GM15510 (cell line): ENCODE results near the gene TMEM141.

ENCODE experiments used
- POLR2A ChIP-seq: IDR thresholded peaks from 3 replicates; pipeline ENCODE4 v1.6.1; 2011; ENCODE audit warnings: borderline replicate concordance; ENCODE audit not compliant: insufficient read length; ENCODE audit errors: extremely low read depth

TMEM141 gene

GRCh38 chr9:136763649-136764035, 27.5 kb upstream of the TMEM141 start:
- no peak for TF ChIP-seq POLR2A

GRCh38 chr9:136764301-136764891, 26.7 kb upstream of the TMEM141 start, which contains the start of gene LCN15:
TSS of gene LCN15 (minus strand) at chr9:136764518. CDS start at chr9:136764488, 30 bp downstream.
- no peak for TF ChIP-seq POLR2A

DNA sequence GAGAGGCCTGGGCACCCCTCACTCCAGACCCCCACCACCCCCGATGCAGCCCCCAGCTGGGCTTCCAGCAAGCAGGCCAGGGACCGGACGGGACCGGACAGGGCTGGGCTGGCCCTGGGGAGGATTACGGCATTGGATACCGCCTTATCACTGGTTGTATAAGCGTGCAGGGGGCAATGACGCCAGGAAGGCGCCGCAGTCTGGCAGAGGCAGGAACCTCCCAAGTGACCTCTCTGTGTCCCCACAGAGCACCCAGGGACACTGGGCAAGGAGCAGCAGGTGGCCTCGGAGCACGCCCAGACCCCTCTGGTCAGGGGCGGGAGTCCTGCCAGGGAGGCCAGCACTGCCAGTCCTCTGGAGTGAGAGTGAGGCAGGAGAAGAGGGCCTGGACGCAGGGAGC, 26.1 kb upstream of the TMEM141 start:
- TF ChIP-seq POLR2A: no peak

DNA sequence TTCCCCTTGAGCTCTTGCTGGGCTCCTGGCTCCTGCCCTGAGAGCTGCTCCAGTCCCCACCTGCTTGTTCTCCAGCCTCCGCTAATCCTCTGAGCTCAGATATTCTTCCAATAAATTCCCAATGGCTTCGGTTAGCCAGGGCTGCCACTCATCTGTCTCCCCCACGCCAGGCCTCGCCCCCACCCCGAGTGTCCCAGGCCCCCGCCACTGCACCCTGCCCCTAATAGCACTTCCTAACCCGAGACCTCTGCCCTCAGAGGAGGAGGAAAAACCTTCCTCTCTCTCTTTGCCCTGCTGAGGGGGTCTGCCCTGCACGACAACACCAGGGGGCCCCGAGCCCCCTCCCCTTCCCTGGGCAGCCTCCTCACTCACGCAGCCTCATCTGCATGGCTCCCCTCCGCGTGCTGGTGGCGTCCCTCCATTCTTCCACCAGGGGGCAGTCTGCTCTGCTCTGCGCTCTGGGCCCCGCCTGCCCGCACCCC, 21.4 kb upstream of the TMEM141 start:
- no peak for TF ChIP-seq POLR2A

GRCh38 chr9:136771907-136772415, 19.2 kb upstream of the TMEM141 start:
- no peak for TF ChIP-seq POLR2A

DNA sequence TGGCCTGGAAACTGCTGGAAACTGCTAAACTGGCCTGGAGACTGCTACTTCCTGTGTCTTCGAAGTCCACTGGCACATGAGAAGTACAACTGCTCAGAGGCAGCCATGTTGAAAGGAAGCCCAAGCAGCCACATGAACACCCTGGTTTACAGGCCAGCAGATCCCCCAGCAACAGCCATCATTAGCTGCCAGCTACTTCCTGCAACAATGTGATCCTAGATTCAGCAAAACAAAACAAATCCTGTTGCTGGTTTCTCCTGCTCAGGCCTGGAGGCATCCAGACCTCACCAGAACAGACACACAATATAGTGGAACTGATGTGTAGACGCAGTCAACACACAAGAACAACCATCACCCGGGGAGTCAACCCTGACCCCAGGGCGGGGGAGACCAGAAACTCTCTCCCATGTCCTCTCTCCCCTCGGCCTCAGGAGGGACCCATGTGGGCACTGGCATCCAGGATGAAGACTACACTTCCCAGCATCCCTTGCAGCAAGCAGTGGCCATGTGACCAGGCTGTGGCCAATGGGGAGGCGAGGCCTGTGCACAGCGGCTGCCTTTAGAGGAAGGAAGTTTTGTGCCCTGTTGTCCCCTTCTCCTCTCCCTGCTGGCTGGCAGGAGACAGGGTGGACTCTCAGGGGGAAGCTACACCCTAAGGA, 17.6 kb upstream of the TMEM141 start:
- no peak for TF ChIP-seq POLR2A

GRCh38 chr9:136774416-136775045, 16.6 kb upstream of the TMEM141 start:
- TF ChIP-seq POLR2A: no peak

DNA sequence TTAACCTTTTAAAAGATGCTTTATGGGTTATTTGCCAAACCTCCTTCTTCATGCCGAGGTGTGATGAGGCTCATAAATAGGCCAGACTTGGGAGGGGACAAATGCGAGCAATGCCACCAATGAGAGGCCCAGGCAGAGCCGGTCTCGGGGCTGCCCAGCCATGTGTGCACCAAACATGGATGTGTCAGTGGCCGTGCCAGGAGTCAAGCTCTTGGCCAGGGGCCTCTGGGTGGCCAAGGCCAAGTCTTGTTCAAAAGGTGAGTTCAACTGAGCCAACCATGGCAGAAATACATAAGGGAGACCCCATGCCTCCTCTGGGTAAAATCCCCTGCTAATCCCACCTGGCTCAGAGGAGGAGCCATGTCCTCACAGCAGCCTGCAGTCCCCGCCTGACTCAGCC, 16.0 kb upstream of the TMEM141 start:
- no peak for TF ChIP-seq POLR2A

DNA sequence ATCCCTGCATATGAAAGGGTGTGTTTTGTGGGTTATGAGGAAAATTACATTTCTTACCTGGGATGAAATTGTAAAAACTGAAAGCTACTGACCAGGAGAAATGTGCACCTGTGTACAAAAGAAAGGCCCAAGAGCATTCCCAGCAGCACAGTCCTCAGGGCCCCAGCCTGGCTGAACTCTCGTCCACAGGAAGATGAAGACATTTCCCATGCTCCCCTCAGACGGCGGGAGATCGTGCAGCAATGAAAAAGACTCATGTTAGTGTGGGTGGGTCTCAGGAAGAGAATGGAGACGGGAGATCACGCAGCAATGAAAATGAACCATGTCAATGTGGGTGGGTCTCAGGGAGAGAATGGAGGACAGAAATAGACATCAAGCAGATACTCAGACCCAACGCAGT, 14.2 kb upstream of the TMEM141 start:
- no peak for TF ChIP-seq POLR2A

DNA sequence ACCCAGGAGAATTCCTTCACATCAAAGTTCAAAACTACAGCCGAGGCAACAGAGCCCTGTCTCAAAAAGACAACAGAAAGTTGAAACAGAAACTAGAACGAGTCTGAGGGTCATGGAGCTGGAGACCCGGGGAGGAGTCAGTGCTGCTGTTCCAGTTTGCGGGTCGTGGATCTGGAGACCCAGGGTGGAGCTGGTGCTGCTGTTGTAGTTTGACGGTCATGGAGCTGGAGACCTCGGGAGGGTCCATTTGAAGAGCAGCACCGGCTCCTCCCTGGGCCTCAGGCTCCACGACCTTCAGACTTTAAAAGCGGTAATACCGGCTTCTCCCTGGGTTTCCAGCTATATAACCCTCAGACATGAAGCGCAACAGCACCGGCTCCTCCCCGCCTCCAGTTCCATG, 13.8 kb upstream of the TMEM141 start:
- TF ChIP-seq POLR2A: no peak

DNA sequence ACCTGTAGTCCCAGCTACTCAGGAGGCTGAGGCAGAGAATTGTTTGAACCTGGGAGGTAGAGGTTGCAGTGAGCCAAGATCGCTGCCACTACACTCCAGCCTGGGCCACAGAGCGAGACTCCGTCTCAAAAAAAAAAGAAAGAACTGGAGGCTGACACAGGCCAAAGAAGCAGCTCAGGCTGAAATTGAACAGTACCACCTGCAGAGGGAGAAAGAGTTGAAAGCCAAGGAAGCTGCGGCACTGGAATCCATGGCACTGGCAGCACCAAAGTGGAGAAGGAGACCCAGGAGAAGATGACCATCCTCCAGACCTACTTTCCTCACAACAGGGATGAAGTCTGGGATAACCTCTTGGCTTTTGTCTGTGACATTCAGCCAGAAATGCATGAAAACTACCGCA, 11.3 kb upstream of the TMEM141 start:
- TF ChIP-seq POLR2A: no peak

DNA sequence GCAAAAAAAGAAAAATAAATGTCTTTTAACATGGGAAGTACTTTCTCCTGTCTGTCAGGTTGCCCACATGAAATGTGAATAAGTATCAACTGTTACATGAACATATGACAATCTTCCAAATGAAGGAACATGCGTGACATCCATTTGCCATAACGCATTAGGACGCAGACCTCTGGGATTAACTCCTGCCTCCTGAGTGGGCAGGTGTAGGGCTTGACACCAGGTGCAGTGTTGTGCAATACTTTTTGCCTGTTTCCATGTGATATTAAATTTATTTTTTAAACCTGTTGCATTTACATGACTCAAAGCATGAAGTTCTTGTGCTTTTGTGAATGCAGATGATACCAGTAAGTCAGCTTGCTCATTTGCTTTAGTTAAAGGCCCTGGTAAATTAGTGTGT, 8.7 kb upstream of the TMEM141 start:
- no peak for TF ChIP-seq POLR2A

DNA sequence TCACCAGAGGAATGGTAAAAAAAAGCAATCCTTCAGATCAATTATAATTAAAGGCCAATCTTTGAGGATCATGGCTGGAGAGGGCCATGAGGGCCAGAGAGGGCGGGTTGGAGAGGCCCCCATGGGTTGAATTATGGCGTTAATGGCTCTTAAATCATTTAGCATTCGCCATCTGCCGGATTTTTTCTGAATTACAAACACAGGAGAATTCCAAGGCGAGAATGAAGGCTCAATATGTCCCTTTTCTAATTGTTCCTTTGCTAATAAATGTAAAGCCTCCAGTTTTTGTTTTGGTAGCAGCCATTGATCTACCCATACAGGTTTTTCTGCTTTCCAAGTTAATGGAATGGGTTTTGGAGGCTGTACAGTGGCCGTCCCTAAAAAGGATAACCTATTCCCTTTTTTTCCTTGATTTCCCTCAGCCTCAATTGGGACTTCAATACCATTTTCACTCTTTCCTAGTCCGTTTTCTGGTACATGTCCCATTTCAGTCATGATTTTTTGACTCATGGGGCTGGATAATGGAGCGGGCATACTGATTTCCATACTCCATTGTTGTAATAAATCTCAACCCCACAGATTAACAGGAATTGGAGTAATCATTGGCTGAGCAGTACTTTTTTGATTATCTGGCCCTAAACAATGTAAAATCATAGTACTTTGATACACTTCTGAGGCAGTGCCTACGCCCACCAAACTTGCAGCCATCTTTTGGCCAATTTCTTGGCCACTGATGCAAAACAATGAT, 6.7 kb upstream of the TMEM141 start:
- TF ChIP-seq POLR2A: no peak

GRCh38 chr9:136784997-136785361, 6.2 kb upstream of the TMEM141 start:
- no peak for TF ChIP-seq POLR2A

GRCh38 chr9:136786451-136786850, 4.7 kb upstream of the TMEM141 start:
- no peak for TF ChIP-seq POLR2A
